Fibroblast of lung (primary cell): ENCODE data around the gene MAT2A.
"Not testable (repeated sequence)": the region's sequence is repeated elsewhere in the genome, so short reads cannot be mapped to it uniquely, and the experiment has no call there.

Experiments
- EZH2 ChIP-seq: IDR thresholded peaks from 2 replicates; pipeline ENCODE4 v1.5.1; 2012; ENCODE audit warnings: low read length, control low read depth, mild to moderate bottlenecking; ENCODE audit errors: missing control alignments
- TF ChIP-seq, protein P1 (sequence below), 2 donors: IDR thresholded peaks in 1 of 2; conservative IDR thresholded peaks in 1 of 2; 1 replicate in 1 of 2; 2 replicates in 1 of 2; pipeline ENCODE4 v1.5.1; 2011 to 2012; ENCODE audit warnings: low read length in 2 of 2, control low read depth in 1 of 2, inconsistent platforms in 1 of 2, low read depth in 1 of 2, mild to moderate bottlenecking in 1 of 2

- TF ChIP-seq, protein P1, sequence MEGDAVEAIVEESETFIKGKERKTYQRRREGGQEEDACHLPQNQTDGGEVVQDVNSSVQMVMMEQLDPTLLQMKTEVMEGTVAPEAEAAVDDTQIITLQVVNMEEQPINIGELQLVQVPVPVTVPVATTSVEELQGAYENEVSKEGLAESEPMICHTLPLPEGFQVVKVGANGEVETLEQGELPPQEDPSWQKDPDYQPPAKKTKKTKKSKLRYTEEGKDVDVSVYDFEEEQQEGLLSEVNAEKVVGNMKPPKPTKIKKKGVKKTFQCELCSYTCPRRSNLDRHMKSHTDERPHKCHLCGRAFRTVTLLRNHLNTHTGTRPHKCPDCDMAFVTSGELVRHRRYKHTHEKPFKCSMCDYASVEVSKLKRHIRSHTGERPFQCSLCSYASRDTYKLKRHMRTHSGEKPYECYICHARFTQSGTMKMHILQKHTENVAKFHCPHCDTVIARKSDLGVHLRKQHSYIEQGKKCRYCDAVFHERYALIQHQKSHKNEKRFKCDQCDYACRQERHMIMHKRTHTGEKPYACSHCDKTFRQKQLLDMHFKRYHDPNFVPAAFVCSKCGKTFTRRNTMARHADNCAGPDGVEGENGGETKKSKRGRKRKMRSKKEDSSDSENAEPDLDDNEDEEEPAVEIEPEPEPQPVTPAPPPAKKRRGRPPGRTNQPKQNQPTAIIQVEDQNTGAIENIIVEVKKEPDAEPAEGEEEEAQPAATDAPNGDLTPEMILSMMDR (conservative IDR thresholded peaks at IDR 0.05 in 1 of 2, IDR thresholded peaks at IDR 0.05 in 1 of 2; ENCODE audit: low read depth in 1 of 2, low read length in 2 of 2), result not testable (repeated sequence)
- not testable (repeated sequence) for TF ChIP-seq EZH2
Observed at GRCh38 chr2:85560403-85560726, 21.4 kb downstream of the MAT2A start.
